HEK293 (cell line): ENCODE measurements around the gene REV3L.
A peak's percentile ranks its signal among the peaks of the same experiment; 100 is the strongest.

ENCODE experiments used
- CTCF ChIA-PET: fragments of 350-600 bp; formaldehyde crosslinking; extraction: SDS; loops from one replicate; lab custom pipeline; 2021; ENCODE audit warnings: antibody characterized with exemption; lab: Yijun Ruan, JAX
- POLR2A ChIA-PET: fragments of 300-600 bp; formaldehyde crosslinking; extraction: SDS; loops from one replicate; lab custom pipeline; 2020; ENCODE audit warnings: antibody characterized with exemption, inconsistent platforms; lab: Yijun Ruan, JAX
- H3K27ac ChIP-seq: fragments of 200-500 bp; sonication (Bioruptor generic); 2 replicates; pipeline ENCODE4 v1.5.1; 2014; ENCODE audit warnings: low read depth, low read length, control low read depth, inconsistent platforms; ENCODE audit errors: extremely low read depth
- H3K36me3 ChIP-seq, 2 experiments: fragments of 200-500 bp in 1 of 2; sonication (Bioruptor generic) in 1 of 2; 1 replicate in 1 of 2; 2 replicates in 1 of 2; pipeline ENCODE4 v1.5.1; 2014 to 2017; ENCODE audit warnings: inconsistent platforms in 2 of 2, low read length in 2 of 2; ENCODE audit not compliant: control insufficient read depth in 2 of 2, insufficient read depth in 1 of 2
- H3K4me1 ChIP-seq: fragments of 200-500 bp; sonication (Bioruptor generic); 2 replicates; pipeline ENCODE4 v1.5.1; 2014; ENCODE audit warnings: mild to moderate bottlenecking, low read length, inconsistent platforms; ENCODE audit not compliant: control insufficient read depth, insufficient read depth
- H3K4me3 ChIP-seq: 2 replicates; pipeline ENCODE4 v1.5.1; 2011; ENCODE audit warnings: low read depth, mild to moderate bottlenecking, control low read depth, low read length, moderate library complexity
- H3K9me3 ChIP-seq: fragments of 200-500 bp; sonication (Bioruptor generic); 2 replicates; pipeline ENCODE4 v1.5.1; 2014; ENCODE audit warnings: low read depth, low read length, inconsistent platforms; ENCODE audit not compliant: control insufficient read depth, insufficient read depth
- GLIS2 ChIP-seq: fragments of 450-650 bp; formaldehyde crosslinking; IDR thresholded peaks from 2 replicates; pipeline ENCODE4 v1.5.1; 2016; ENCODE audit warnings: missing biosample characterization, missing genetic modification characterization
- REPIN1 ChIP-seq: fragments of 450-650 bp; formaldehyde crosslinking; IDR thresholded peaks from 2 replicates; pipeline ENCODE4 v1.5.1; 2017; ENCODE audit warnings: missing biosample characterization, missing genetic modification characterization, low read depth
- ZBTB10 ChIP-seq: fragments of 450-650 bp; formaldehyde crosslinking; IDR thresholded peaks from 2 replicates; pipeline ENCODE4 v1.5.1; 2016; ENCODE audit warnings: missing biosample characterization, missing genetic modification characterization
- ZBTB44 ChIP-seq: fragments of 450-650 bp; IDR thresholded peaks from 2 replicates; pipeline ENCODE4 v1.5.1; 2018; ENCODE audit warnings: missing biosample characterization, mild to moderate bottlenecking, missing genetic modification characterization
- ZBTB8A ChIP-seq: fragments of 450-650 bp; formaldehyde crosslinking; IDR thresholded peaks from 2 replicates; pipeline ENCODE4 v1.5.1; 2016; ENCODE audit warnings: missing biosample characterization, missing genetic modification characterization
- ZEB2 ChIP-seq: fragments of 450-650 bp; formaldehyde crosslinking; IDR thresholded peaks from 2 replicates; pipeline ENCODE4 v1.5.1; 2016; ENCODE audit warnings: missing biosample characterization, missing genetic modification characterization
- ZFP41 ChIP-seq: fragments of 450-650 bp; formaldehyde crosslinking; IDR thresholded peaks from 2 replicates; pipeline ENCODE4 v1.5.1; 2016; ENCODE audit warnings: missing biosample characterization, missing genetic modification characterization, borderline replicate concordance
- ZNF202 ChIP-seq: fragments of 450-650 bp; formaldehyde crosslinking; IDR thresholded peaks from 2 replicates; pipeline ENCODE4 v1.5.1; 2016; ENCODE audit warnings: missing biosample characterization, missing genetic modification characterization, borderline replicate concordance
- ZNF274 ChIP-seq, 2 experiments: fragments of 200-500 bp in 1 of 2; fragments of 450-650 bp in 1 of 2; sonication (Bioruptor generic) in 1 of 2; formaldehyde crosslinking in 1 of 2; IDR thresholded peaks; 2 replicates each; pipeline versions ENCODE4 v1.5.1 to v1.6.1; 2014 to 2016; ENCODE audit warnings: borderline replicate concordance in 1 of 2, inconsistent platforms in 1 of 2, low read length in 1 of 2, missing biosample characterization in 1 of 2, missing genetic modification characterization in 1 of 2
- ZNF391 ChIP-seq: fragments of 450-650 bp; formaldehyde crosslinking; IDR thresholded peaks from 2 replicates; pipeline ENCODE4 v1.5.1; 2016; ENCODE audit warnings: low read depth, missing biosample characterization, missing genetic modification characterization, borderline replicate concordance
- ZNF394 ChIP-seq: fragments of 450-650 bp; formaldehyde crosslinking; IDR thresholded peaks from 2 replicates; pipeline ENCODE4 v1.5.1; 2016; ENCODE audit warnings: missing biosample characterization, missing genetic modification characterization, mild to moderate bottlenecking, moderate library complexity, borderline replicate concordance
- ZNF510 ChIP-seq: fragments of 450-650 bp; formaldehyde crosslinking; IDR thresholded peaks from 2 replicates; pipeline ENCODE4 v1.5.1; 2018; ENCODE audit warnings: mild to moderate bottlenecking, missing genetic modification characterization, missing biosample characterization; ENCODE audit not compliant: insufficient replicate concordance
- ZNF561 ChIP-seq: fragments of 450-650 bp; IDR thresholded peaks from 2 replicates; pipeline ENCODE4 v1.5.1; 2018; ENCODE audit warnings: missing biosample characterization, missing genetic modification characterization, borderline replicate concordance
- ZNF600 ChIP-seq: fragments of 450-650 bp; formaldehyde crosslinking; IDR thresholded peaks from 2 replicates; pipeline ENCODE4 v1.5.1; 2016; ENCODE audit warnings: missing biosample characterization, missing genetic modification characterization
- ZNF768 ChIP-seq: fragments of 450-650 bp; formaldehyde crosslinking; IDR thresholded peaks from 2 replicates; pipeline ENCODE4 v1.5.1; 2018; ENCODE audit warnings: missing biosample characterization, mild to moderate bottlenecking, missing genetic modification characterization
- ZSCAN4 ChIP-seq: fragments of 450-650 bp; formaldehyde crosslinking; IDR thresholded peaks from 2 replicates; pipeline ENCODE4 v1.5.1; 2017; ENCODE audit warnings: missing biosample characterization, missing genetic modification characterization

The REV3L gene

GRCh38 chr6:111462770-111463391 is 20.1 kb downstream of the REV3L start:
- no peak overlapping the region for H3K27ac ChIP-seq

GRCh38 chr6:111461860-111462259 is 21.2 kb downstream of the REV3L start:
- H3K36me3 ChIP-seq = peaks cover 7 to 14% of the 10 kb centered on the region in 2 experiments
- ChIA-PET CTCF (no interaction called here), POLR2A (no interaction called here)
- no peak overlapping the region for H3K4me3 ChIP-seq
- no peaks in the 10 kb centered on the region for H3K4me1 ChIP-seq
- no peak overlapping the region for H3K27ac ChIP-seq
- no peaks in the 10 kb centered on the region; the same call in 1 of the 2 replicates for H3K9me3 ChIP-seq
- TF ChIP-seq ZNF768 (tag by site-specific recombination) (no peak), GLIS2 (tag by site-specific recombination) (no peak), ZNF391 (no peak), ZBTB8A (tag by site-specific recombination) (no peak), ZEB2 (tag by site-specific recombination) (no peak), ZSCAN4 (tag by site-specific recombination) (no peak), ZFP41 (tag by site-specific recombination) (no peak), ZBTB10 (tag by site-specific recombination) (no peak), REPIN1 (tag by site-specific recombination) (no peak), ZNF202 (tag by site-specific recombination) (no peak), ZNF561 (tag by site-specific recombination) (no peak), ZNF394 (tag by site-specific recombination) (no peak), ZNF274 (IDR thresholded peaks at IDR 0.05; ENCODE audit: low read length) (no peak), ZNF274 (tag by site-specific recombination; IDR thresholded peaks at IDR 0.05; ENCODE audit: borderline replicate concordance) (no peak)

More at GRCh38 chr6:111462770-111463391, 20.1 kb downstream of the REV3L start:
- Histone ChIP-seq H3K36me3 (peaks cover 7 to 14% of the 10 kb centered on the region in 2 experiments), H3K9me3 (no peaks in the 10 kb centered on the region), H3K4me3 (no peak overlapping the region), H3K4me1 (no peaks in the 10 kb centered on the region)
- CTCF ChIA-PET = no interaction called here
- POLR2A ChIA-PET = no interaction called here
- no peak for TF ChIP-seq ZNF510 (tag by site-specific recombination)
- TF ChIP-seq ZBTB44 (tag by site-specific recombination) = 0 out of 2 replicates have a peak, but pooled peaks have one; percentile 15
- peak; percentile 71 for TF ChIP-seq ZNF600
